T-helper 2 cell (primary cell): ENCODE results near the gene STIM2.
A peak's percentile ranks its signal among the peaks of the same experiment; 100 is the strongest.

Experiments used
- DNase-seq, 5 experiments: peaks; one replicate each; pipeline versions ENCODE4 v3.0.0 to v3.0.0-alpha.2; 2012 to 2022

Gene STIM2

DNA sequence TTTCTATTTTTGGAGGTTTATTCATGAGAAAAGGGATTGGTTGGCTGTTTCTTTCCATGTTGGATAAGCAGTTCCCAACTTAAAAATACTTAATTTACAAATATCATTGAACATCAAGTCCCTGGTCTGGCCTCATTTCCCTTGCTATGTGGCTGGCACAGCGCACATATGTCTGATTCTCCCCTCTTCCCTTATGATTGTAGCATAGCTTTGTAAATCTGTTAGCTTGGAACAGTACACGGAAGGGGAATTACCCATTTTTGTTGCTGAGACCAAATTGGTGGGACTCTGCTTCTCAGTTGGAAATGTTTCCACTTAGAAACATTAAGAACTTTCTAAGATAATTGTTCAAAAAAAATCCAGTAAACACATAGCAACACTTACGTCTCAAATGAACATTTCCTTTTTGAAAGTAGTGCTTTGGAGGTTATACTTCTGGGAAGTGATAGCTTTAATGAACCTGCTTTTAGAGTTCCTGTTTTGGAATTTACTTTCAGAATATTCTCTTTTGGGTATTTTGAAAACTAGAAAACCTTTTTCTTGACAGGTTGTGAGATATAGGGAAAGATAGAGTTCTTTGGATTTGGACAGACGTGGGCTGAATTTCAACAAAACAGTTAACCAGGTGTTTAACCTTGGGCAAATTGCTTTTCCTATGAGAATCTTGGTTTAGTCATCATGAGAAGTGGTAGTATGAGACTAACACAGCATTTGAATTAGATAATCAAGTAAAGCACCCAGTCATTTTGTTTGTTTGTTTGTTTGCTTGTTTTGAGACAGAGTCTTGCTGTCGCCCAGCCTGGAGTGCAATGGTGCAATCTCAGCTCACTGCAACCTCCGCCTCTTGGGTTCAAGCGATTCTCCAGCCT, 47.3 kb downstream of the STIM2 start:
- no peak for DNase-seq

GRCh38 chr4:26909369-26909768, 48.7 kb downstream of the STIM2 start:
- DNase-seq: no peak

DNA sequence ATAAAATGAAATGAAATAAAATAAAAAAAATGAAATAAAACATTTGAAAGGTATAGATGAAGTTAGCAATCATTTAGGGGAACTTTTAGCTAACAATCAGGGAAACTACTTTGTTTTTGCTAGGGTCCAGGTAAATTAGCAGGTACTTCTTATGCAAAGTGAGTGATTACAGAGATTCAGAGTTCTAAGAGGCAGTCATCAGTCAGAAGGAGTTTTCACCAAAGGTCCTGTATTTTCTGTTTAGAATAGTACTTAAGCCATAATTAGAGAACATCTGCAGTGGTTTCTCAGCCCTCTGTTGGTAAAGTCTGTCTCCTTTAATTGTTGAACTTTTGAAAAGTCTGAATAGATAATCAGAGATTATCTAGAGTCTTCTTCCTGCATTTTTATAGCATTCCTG, 50.6 kb downstream of the STIM2 start:
- no peak for DNase-seq

DNA sequence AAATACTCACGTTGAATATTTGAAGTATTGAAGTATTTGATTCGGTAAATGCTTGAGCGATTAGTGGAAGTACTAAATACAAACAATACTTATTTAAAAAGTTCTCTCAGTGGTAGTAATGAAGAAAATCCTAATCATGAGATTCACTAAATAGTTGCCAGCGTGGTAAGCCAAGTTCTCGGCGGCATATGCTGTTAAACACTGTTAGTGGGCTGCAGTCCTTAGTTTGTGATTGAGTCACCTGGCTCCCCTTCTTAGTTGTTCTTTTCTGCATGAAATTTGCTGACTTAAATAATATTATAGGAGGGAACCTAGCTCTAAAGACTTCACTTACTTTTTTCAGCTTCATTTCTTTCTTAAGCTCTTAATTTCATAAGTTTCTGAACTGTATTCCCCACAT, 51.4 kb downstream of the STIM2 start:
- DNase-seq: no peak

DNA sequence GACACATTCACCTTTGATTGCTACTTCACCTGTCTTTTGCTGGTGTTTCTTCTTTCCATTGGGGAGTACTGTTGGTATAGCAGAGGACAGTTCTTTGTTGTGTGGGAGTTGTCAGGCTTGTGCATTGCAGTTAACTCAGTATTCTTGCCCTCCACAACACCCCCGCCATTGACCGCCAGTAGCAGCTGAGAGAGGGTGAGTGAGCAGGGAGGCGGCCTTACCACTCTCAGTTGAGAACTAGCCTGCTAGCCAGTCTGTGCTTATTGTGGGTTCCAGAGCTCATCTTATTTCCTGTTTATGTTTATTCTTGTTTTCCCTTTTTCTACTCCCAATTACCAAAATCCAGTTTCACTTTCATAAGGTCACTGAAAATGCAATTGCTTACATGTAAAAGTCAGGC, 52.2 kb downstream of the STIM2 start:
- no peak for DNase-seq

GRCh38 chr4:26916195-26916594, 55.6 kb downstream of the STIM2 start:
- DNase-seq: no peak

- DNase-seq: no peak
Observed at GRCh38 chr4:26930964-26931363, 70.3 kb downstream of the STIM2 start.

DNA sequence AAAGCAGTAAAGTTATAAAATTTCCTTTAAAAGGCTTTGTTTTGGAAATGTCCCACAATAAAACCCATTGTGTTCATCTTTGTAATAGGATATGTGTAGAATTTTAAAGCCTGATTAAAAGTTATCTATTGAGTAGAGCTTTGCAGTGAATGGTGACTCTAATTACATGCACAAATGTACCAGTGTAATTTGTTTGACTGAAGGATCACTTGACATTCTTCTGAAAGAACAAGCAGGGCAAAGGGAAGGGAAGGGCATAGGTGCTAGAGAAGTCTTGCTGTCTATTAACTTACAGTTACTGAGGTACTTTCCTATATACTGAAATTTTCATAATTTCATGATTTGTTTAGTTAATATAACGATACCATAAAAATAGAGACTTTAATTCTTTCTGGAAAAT, 70.8 kb downstream of the STIM2 start:
- DNase-seq: no peak

- no peak for DNase-seq
Observed at GRCh38 chr4:26931966-26932365, 71.3 kb downstream of the STIM2 start.

DNA sequence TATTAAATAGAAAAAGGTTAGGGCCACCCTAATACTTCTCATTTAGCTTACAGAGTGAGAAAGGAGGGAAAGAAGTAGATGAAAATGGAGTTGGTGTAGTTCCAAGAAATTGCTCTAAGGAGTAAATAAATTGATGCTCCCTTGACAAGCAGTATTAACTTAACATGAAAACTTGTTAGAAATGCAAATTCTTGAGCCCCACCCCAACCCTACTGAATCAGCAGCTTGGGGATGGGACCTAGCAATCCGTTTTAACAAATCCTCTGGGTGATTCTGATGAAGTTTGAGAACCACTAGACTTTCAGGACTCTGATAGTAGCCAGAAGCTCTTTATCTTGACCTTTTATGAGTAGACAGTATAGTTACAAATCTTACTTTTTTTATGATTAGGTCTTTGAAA, 74.8 kb downstream of the STIM2 start:
- DNase-seq: no peak

- DNase-seq: peak in 1 of 5 experiments; percentile 66
Observed at GRCh38 chr4:26936284-26937065, 75.8 kb downstream of the STIM2 start.

DNA sequence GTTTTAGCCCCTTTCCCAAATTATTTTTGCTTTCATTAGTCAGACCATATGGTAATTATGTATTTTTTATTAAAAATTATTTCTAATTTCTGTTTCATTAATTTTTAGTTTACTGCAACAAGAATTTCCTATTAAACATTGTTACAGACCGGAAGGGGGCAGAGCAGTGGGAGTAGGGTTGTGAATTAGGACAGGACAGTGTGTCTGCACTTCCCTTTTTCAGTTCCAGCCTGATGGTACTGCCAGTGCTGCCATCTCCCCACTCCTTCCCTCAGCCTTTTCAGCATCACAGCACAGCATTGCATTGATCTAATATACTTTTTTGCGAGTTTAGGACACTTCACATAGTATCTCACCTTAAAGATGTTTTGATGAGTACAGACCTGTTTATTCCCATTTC, 76.5 kb downstream of the STIM2 start:
- no peak for DNase-seq

- DNase-seq: no peak
Observed at GRCh38 chr4:26937567-26937966, 76.9 kb downstream of the STIM2 start.

- no peak for DNase-seq
Observed at GRCh38 chr4:26938516-26938915, 77.9 kb downstream of the STIM2 start.

DNA sequence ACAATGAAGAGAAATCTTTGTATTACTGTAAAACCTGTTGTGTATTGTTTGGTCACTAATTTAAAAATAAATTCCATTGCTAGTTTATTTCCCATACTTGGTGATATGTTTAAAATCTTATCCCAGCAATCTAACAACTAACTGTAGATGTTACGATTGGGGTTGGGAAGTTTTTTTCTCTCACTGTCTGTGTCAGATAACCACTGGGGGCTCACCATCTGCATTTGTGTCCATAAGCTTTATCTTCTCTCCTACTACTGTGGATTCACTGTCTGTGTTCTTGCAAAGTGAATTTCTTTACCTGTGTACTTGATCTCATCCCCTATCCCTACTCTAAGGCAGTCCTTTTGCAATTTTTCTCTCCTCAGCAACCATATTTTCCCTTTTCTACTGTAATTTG, 81.3 kb downstream of the STIM2 start:
- no peak for DNase-seq

GRCh38 chr4:26942871-26943270, 82.2 kb downstream of the STIM2 start:
- no peak for DNase-seq

GRCh38 chr4:26943391-26943790, 82.8 kb downstream of the STIM2 start:
- DNase-seq: no peak

- no peak for DNase-seq
Observed at GRCh38 chr4:26945794-26946193, 85.2 kb downstream of the STIM2 start.

- DNase-seq: no peak
Observed at GRCh38 chr4:26947318-26947717, 86.7 kb downstream of the STIM2 start.

- DNase-seq: no peak
Observed at GRCh38 chr4:26950446-26950845, 89.8 kb downstream of the STIM2 start.

GRCh38 chr4:26952891-26953290, 92.2 kb downstream of the STIM2 start:
- DNase-seq: no peak

DNA sequence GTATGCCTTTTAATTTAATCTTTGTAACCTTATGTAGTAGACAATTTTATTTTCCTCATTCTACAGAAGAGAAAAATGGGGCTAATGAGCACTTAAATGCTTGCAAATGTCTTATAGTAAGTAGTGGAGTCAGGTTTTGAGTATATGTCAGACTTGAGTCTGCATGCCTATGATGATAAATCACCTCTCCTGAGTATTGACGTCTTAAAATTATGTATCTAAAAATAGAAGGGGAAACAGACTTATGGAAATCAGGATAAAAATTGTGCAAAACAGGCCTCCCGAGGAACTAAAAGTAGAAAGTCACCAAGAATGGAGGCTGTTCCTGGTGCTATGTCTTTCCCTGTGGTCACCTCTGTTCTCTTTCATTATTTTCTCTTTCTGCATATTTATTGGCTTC, 92.7 kb downstream of the STIM2 start:
- no peak for DNase-seq

DNA sequence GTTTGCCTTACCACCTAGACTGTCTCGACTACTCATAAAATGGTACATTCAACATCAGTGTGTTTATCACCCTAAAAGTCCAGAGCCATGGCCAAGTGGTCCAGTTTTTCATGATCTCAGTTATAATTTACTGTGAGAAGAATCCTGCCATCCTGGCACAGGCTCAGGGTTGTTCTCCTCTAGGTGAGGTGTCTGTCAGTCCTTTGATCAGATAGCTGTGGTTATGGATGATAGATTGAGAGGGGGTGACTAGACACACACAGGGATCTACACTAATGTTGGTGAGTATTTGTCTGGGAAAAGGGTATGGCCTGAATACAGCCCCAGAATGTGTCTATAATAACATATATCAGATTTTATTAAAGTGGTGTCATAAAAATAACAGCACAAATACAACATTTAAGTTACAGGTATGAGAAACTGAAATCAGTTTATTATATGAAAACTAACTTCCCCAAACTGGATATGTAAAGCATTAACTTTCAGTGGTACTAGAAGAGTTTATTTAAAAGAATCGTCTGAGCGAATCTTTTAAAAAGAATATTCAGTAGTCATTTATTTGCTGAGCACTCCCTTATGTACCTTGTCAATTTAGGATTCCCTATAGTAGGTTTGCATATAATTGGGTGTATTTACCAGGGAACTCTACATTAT, 93.3 kb downstream of the STIM2 start:
- no peak for DNase-seq

GRCh38 chr4:26955241-26955640, 94.6 kb downstream of the STIM2 start:
- DNase-seq: no peak
